ENCODE results near the gene GALNT2.

GRCh38 chr1:230139315-230139714 is 72.3 kb downstream of the GALNT2 start:
- TF ChIP-seq, protein P1, sequence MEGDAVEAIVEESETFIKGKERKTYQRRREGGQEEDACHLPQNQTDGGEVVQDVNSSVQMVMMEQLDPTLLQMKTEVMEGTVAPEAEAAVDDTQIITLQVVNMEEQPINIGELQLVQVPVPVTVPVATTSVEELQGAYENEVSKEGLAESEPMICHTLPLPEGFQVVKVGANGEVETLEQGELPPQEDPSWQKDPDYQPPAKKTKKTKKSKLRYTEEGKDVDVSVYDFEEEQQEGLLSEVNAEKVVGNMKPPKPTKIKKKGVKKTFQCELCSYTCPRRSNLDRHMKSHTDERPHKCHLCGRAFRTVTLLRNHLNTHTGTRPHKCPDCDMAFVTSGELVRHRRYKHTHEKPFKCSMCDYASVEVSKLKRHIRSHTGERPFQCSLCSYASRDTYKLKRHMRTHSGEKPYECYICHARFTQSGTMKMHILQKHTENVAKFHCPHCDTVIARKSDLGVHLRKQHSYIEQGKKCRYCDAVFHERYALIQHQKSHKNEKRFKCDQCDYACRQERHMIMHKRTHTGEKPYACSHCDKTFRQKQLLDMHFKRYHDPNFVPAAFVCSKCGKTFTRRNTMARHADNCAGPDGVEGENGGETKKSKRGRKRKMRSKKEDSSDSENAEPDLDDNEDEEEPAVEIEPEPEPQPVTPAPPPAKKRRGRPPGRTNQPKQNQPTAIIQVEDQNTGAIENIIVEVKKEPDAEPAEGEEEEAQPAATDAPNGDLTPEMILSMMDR (IDR thresholded peaks at IDR 0.05), result no peak
- TF ChIP-seq RFX5 (IDR thresholded peaks at IDR 0.05; ENCODE audit: low read length), result no peak
- TF ChIP-seq RAD21 (IDR thresholded peaks at IDR 0.05; ENCODE audit: low read length), result no peak
- TF ChIP-seq, protein P2, sequence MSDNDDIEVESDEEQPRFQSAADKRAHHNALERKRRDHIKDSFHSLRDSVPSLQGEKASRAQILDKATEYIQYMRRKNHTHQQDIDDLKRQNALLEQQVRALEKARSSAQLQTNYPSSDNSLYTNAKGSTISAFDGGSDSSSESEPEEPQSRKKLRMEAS (IDR thresholded peaks at IDR 0.05; ENCODE audit: low read depth), result no peak
- no peak for TF ChIP-seq JUND (IDR thresholded peaks at IDR 0.05)
